ENCODE measurements around the gene SHISA8.

- TF ChIP-seq TEAD3 (CRISPR knock-in tag; optimal IDR thresholded peaks at IDR 0.05; ENCODE audit: borderline replicate concordance) (no peak), ETV5 (CRISPR knock-in tag; IDR thresholded peaks at IDR 0.05; ENCODE audit: borderline replicate concordance) (no peak), POLR2A (IDR thresholded peaks at IDR 0.05; ENCODE audit: insufficient read depth in 1 of 2, low read depth in 2 of 2, low read length in 2 of 2) (no peak), CTCF (CRISPR knock-in tag; IDR thresholded peaks at IDR 0.05) (no peak), NFKB2 (CRISPR knock-in tag; IDR thresholded peaks at IDR 0.05; ENCODE audit: borderline replicate concordance) (no peak)
Observed at GRCh38 chr22:41923595-41924276, 8.9 kb upstream of the SHISA8 start.

Data from HepG2 (cell line).